CD14-positive monocyte (primary cell): Measurements from ENCODE around the gene CPT2. TPM values are rescaled to one million over a fixed set of nuclear protein-coding genes. Genes with fewer than 3 reads are reported as not detected.

Experiments used
- DNase-seq, 3 donors: peaks; one replicate each; pipeline ENCODE4 v3.0.0-alpha.2; 2011 to 2022
- H2AFZ ChIP-seq: 2 replicates; pipeline ENCODE4 v1.6.0; 2012; ENCODE audit warnings: mild to moderate bottlenecking, low read depth, low read length, inconsistent platforms; ENCODE audit not compliant: insufficient read depth, poor library complexity, severe bottlenecking
- H3K27ac ChIP-seq, 2 donors: 1 replicate in 1 of 2; 2 replicates in 1 of 2; pipeline ENCODE4 v1.5.1; 2012 to 2013; ENCODE audit warnings: low read length in 2 of 2, control low read depth in 1 of 2, inconsistent platforms in 1 of 2, low read depth in 1 of 2, mild to moderate bottlenecking in 1 of 2
- H3K27me3 ChIP-seq, 2 donors: one replicate each; pipeline versions ENCODE4 v1.6.0 to v1.6.1; 2011 to 2013; ENCODE audit warnings: low read length in 2 of 2; ENCODE audit not compliant: control insufficient read depth in 2 of 2, insufficient read depth in 2 of 2
- H3K36me3 ChIP-seq, 2 donors: replicated peaks in 1 of 2; 1 replicate in 1 of 2; 2 replicates in 1 of 2; pipeline versions ENCODE4 v1.5.1 to v1.6.1; 2012 to 2013; ENCODE audit warnings: low read length in 2 of 2, control low read depth in 1 of 2, inconsistent platforms in 1 of 2, mild to moderate bottlenecking in 1 of 2; ENCODE audit not compliant: insufficient read depth in 2 of 2, control insufficient read depth in 1 of 2
- H3K4me1 ChIP-seq, 2 donors: 1 replicate in 1 of 2; 2 replicates in 1 of 2; pipeline versions ENCODE4 v1.5.1 to v1.6.1; 2012 to 2013; ENCODE audit warnings: low read length in 2 of 2, control low read depth in 1 of 2, inconsistent platforms in 1 of 2, mild to moderate bottlenecking in 1 of 2, moderate library complexity in 1 of 2; ENCODE audit not compliant: insufficient read depth in 2 of 2, control insufficient read depth in 1 of 2
- H3K4me2 ChIP-seq: replicated peaks from 2 replicates; pipeline ENCODE3; 2012; ENCODE audit warnings: low read length, moderate library complexity, mild to moderate bottlenecking; ENCODE audit not compliant: poor library complexity, severe bottlenecking; ENCODE audit errors: extremely low read depth
- H3K4me3 ChIP-seq, 3 experiments: fragments of 200-600 bp in 1 of 3; sonication (generic) in 1 of 3; replicated peaks in 1 of 3; 1 replicate in 2 of 3; 2 replicates in 1 of 3; pipeline ENCODE4 v1.5.1; 2011 to 2013; ENCODE audit warnings: low read length in 3 of 3, mild to moderate bottlenecking in 3 of 3, control low read depth in 2 of 3, low read depth in 2 of 3, inconsistent platforms in 1 of 3, moderate library complexity in 1 of 3
- H3K79me2 ChIP-seq: 2 replicates; pipeline ENCODE4 v1.6.0; 2012; ENCODE audit warnings: mild to moderate bottlenecking, control low read depth, inconsistent platforms, low read length, moderate library complexity; ENCODE audit not compliant: insufficient read depth
- H3K9ac ChIP-seq: 2 replicates; pipeline ENCODE4 v1.6.0; 2017; ENCODE audit warnings: low read length, mild to moderate bottlenecking; ENCODE audit not compliant: insufficient read depth, poor library complexity, severe bottlenecking
- H3K9me3 ChIP-seq, 2 donors: replicated peaks in 1 of 2; 1 replicate in 1 of 2; 2 replicates in 1 of 2; pipeline versions ENCODE4 v1.5.1 to v1.6.1; 2012 to 2013; ENCODE audit warnings: low read length in 2 of 2, control low read depth in 1 of 2; ENCODE audit not compliant: control insufficient read depth in 1 of 2, insufficient read depth in 1 of 2
- H4K20me1 ChIP-seq: 2 replicates; pipeline ENCODE4 v1.6.0; 2012; ENCODE audit warnings: mild to moderate bottlenecking, low read length, control low read depth, moderate library complexity; ENCODE audit not compliant: insufficient read depth
- H3K27ac Mint-ChIP-seq, 7 donors: one replicate each; pipeline ENCODE4 v1.8.0; 2020; ENCODE audit warnings: mild to moderate bottlenecking in 7 of 7, mixed read lengths in 7 of 7, moderate library complexity in 6 of 7, inconsistent platforms in 2 of 7
- H3K27me3 Mint-ChIP-seq, 3 donors: one replicate each; pipeline ENCODE4 v1.8.0; 2021 to 2022; ENCODE audit warnings: low read depth in 3 of 3, mild to moderate bottlenecking in 3 of 3, mixed read lengths in 3 of 3, moderate library complexity in 3 of 3, inconsistent platforms in 1 of 3
- H3K36me3 Mint-ChIP-seq, 2 donors: one replicate each; pipeline ENCODE4 v1.8.0; 2020; ENCODE audit warnings: mixed read lengths in 2 of 2, inconsistent platforms in 1 of 2, mild to moderate bottlenecking in 1 of 2
- H3K4me1 Mint-ChIP-seq: one replicate; pipeline ENCODE4 v1.8.0; 2020; ENCODE audit warnings: mild to moderate bottlenecking, mixed read lengths
- H3K4me3 Mint-ChIP-seq, 2 donors: one replicate each; pipeline ENCODE4 v1.8.0; 2020; ENCODE audit warnings: mild to moderate bottlenecking in 2 of 2, mixed read lengths in 2 of 2, moderate library complexity in 1 of 2
- H3K9me3 Mint-ChIP-seq, 7 donors: one replicate each; pipeline ENCODE4 v1.8.0; 2020 to 2022; ENCODE audit warnings: mixed read lengths in 7 of 7, mild to moderate bottlenecking in 6 of 7, moderate library complexity in 6 of 7, inconsistent platforms in 2 of 7
- CTCF ChIP-seq: fragments of 200-600 bp; IDR thresholded peaks from one replicate; pipeline ENCODE4 v1.8.0; 2022; ENCODE audit warnings: antibody characterized with exemption, mild to moderate bottlenecking
- WGBS: methylation state at CpG from one replicate; pipeline ENCODE4 v1.1.5; 2013; ENCODE audit warnings: missing lambda C conversion rate; ENCODE audit not compliant: insufficient coverage; 5-methylcytosine and 5-hydroxymethylcytosine counted together
- intact Hi-C, 2 donors: fragments of 100-400 bp; cut with micrococcal nuclease; formaldehyde crosslinking; loops; one replicate each; pipeline versions ENCODE4 v1.15.0 to v1.15.1; 2023
- polyA plus RNA-seq, 3 donors: library from polyadenylated mRNA; depleted of rRNA in 1 of 3; unstranded in 2 of 3; stranded (reverse) in 1 of 3; fragments of 300-500 nt in 2 of 3; fragments of >200 nt in 1 of 3; fragmentation: Illumina TruSeq in 2 of 3; gene quantifications; 1 replicate in 2 of 3; 2 replicates in 1 of 3; pipeline ENCODE4 v1.2.3, GENCODE V29; 2012 to 2021

CPT2 gene
- polyA plus RNA-seq, 3 donors, result 7.6 to 29.6 (median 20.2) TPM

DNA sequence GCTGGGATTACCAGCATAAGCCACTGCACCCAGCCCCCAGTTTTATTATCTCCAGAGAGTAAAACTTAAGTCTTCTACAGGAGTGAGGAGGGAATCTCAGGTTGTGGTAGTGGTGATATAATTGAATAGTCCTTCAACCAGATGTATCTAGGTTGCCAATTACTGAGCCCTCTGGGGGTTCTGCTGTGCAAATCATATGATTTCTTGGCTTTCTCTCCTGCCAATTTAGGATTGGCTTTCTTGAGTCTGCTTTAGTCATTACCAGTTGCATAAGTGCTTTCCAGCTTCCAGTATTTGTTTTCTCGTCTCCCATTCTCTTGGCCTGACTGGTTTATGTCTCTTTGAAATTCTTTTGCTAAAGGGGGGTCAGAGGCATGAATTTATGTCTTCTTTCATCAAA, 11.1 kb downstream of the CPT2 start:
- Histone ChIP-seq H3K4me2 (no peak overlapping the region), H4K20me1 (peaks cover 4% of the 10 kb centered on the region), H3K9ac (no peak overlapping the region), H3K79me2 (peaks cover 5% of the 10 kb centered on the region), H3K36me3 (peaks cover 82 to 99% of the 10 kb centered on the region in 2 donors), H2AFZ (no peak overlapping the region), H3K4me3 (no peak overlapping the region), H3K27me3 (no peaks in the 10 kb centered on the region), H3K27ac (no peak overlapping the region), H3K4me1 (no peaks in the 10 kb centered on the region), H3K9me3 (peaks cover 18 to 21% of the 10 kb centered on the region in 2 donors)
- Mint-ChIP-seq H3K9me3 (peaks cover 19 to 31% (median 25%) of the 10 kb centered on the region in 7 donors), H3K4me1 (no peaks in the 10 kb centered on the region), H3K27ac (peak overlapping the region in 1 of 7 donors; percentile 28), H3K4me3 (no peak overlapping the region), H3K36me3 (peaks cover 81 to 99% of the 10 kb centered on the region in 2 donors), H3K27me3 (no peaks in the 10 kb centered on the region)
- no peak for TF ChIP-seq CTCF
- intact Hi-C loops, result no loop called here
- no CpG with 5 or more reads among the region's 1 CpG for WGBS
- no peak for DNase-seq

DNA sequence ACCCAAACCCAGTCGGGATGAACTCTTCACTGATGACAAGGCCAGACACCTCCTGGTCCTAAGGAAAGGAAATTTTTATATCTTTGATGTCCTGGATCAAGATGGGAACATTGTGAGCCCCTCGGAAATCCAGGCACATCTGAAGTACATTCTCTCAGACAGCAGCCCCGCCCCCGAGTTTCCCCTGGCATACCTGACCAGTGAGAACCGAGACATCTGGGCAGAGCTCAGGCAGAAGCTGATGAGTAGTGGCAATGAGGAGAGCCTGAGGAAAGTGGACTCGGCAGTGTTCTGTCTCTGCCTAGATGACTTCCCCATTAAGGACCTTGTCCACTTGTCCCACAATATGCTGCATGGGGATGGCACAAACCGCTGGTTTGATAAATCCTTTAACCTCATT, 13.7 kb downstream of the CPT2 start:
- H3K79me2 ChIP-seq, result peaks cover 5% of the 10 kb centered on the region
- H3K9me3 ChIP-seq, result peaks cover 13 to 15% of the 10 kb centered on the region in 2 donors
- peaks cover 4% of the 10 kb centered on the region for H4K20me1 ChIP-seq
- intact Hi-C loops, result no loop called here
- DNase-seq, result no peak
- H3K27ac ChIP-seq, result no peak overlapping the region
- Mint-ChIP-seq H3K27ac (no peak overlapping the region), H3K27me3 (no peaks in the 10 kb centered on the region), H3K4me3 (no peak overlapping the region), H3K9me3 (peaks cover 13 to 17% (median 16%) of the 10 kb centered on the region in 7 donors), H3K36me3 (peaks cover 76 to 99% of the 10 kb centered on the region in 2 donors), H3K4me1 (no peaks in the 10 kb centered on the region)
- 100% methylated on average over 4 of the region's 7 CpGs for WGBS
- H2AFZ ChIP-seq, result no peak overlapping the region
- H3K4me2 ChIP-seq, result no peak overlapping the region
- peaks cover 78 to 99% of the 10 kb centered on the region in 2 donors for H3K36me3 ChIP-seq
- H3K27me3 ChIP-seq, result no peaks in the 10 kb centered on the region
- no peak overlapping the region for H3K4me3 ChIP-seq
- H3K4me1 ChIP-seq, result no peaks in the 10 kb centered on the region
- no peak overlapping the region for H3K9ac ChIP-seq
- TF ChIP-seq CTCF, result no peak
